Fibroblast of pulmonary artery (primary cell): Measurements from ENCODE around the gene NKD1.

Experiments
- DNase-seq: peaks from one replicate; pipeline ENCODE4 v3.0.0-alpha.2; 2010; ENCODE audit warnings: low read depth
- H3K4me3 ChIP-seq: replicated peaks from 2 replicates; pipeline ENCODE4 v1.5.1; 2011; ENCODE audit warnings: low read depth, mild to moderate bottlenecking, control low read depth, low read length, moderate library complexity
- CTCF ChIP-seq: IDR thresholded peaks from 2 replicates; pipeline ENCODE4 v1.5.1; 2011; ENCODE audit warnings: mild to moderate bottlenecking, control low read depth, low read length, inconsistent platforms; ENCODE audit errors: missing control alignments

The NKD1 gene

GRCh38 chr16:50548125-50548908, at the start of gene NKD1:
TSS of gene NKD1 (plus strand) at chr16:50548396. CDS start at chr16:50548554, 158 bp downstream.
- DNase-seq = peak; percentile 24
- peak within 1 kb of the TSS; percentile 58 for H3K4me3 ChIP-seq
- no peak for TF ChIP-seq CTCF

GRCh38 chr16:50498431-50499155, 49.6 kb upstream of the NKD1 start:
- H3K4me3 ChIP-seq = no peak overlapping the region
- DNase-seq = peak; percentile 2
- TF ChIP-seq CTCF = no peak

- DNase-seq = no peak
- no peak for TF ChIP-seq CTCF
These were observed 48.9 kb upstream of the NKD1 start for GRCh38 chr16:50499254-50499653.

GRCh38 chr16:50500171-50500874, 47.9 kb upstream of the NKD1 start:
- DNase-seq = no peak
- H3K4me3 ChIP-seq = no peak overlapping the region
- TF ChIP-seq CTCF = no peak

More at GRCh38 chr16:50499254-50499653, 48.9 kb upstream of the NKD1 start:
- no peak overlapping the region for H3K4me3 ChIP-seq

GRCh38 chr16:50501251-50501650, 46.9 kb upstream of the NKD1 start:
- no peak for DNase-seq
- no peak overlapping the region for H3K4me3 ChIP-seq
- no peak for TF ChIP-seq CTCF

- TF ChIP-seq CTCF = no peak
- DNase-seq = no peak
- no peak overlapping the region for H3K4me3 ChIP-seq
These were observed 46.1 kb upstream of the NKD1 start for GRCh38 chr16:50501986-50502615.
